ENCODE data around the gene KRTAP12-4.

GRCh38 chr21:44701541-44701940 lies 47.1 kb upstream of the KRTAP12-4 start:
- TF ChIP-seq POLR2AphosphoS5 (IDR thresholded peaks at IDR 0.05; ENCODE audit: low read depth, low read length) = no peak
- TF ChIP-seq TAF1 (IDR thresholded peaks at IDR 0.05; ENCODE audit: borderline replicate concordance, insufficient read depth, low read length) = no peak
- TF ChIP-seq REST (IDR thresholded peaks at IDR 0.05; ENCODE audit: insufficient read depth in 1 of 2, low read depth in 2 of 2, low read length in 2 of 2) = no peak

Measured in PFSK-1 (cell line).